Trophoblast cell (in vitro differentiated cells and primary cell): ENCODE measurements around the gene C1QTNF12.
A peak's percentile ranks its signal among the peaks of the same experiment; 100 is the strongest.

Experiments
- DNase-seq, 2 donors: peaks; one replicate each; pipeline ENCODE4 v3.0.0-alpha.2; 2016
- H2AFZ ChIP-seq: 2 replicates; pipeline ENCODE4 v1.6.1; 2013; ENCODE audit warnings: low read length, moderate library complexity, mild to moderate bottlenecking; ENCODE audit not compliant: insufficient read depth, poor library complexity
- H2AK5ac ChIP-seq: 2 replicates; pipeline ENCODE4 v1.6.1; 2013; ENCODE audit warnings: mild to moderate bottlenecking, low read length
- H2BK120ac ChIP-seq: 2 replicates; pipeline ENCODE4 v1.6.1; 2013; ENCODE audit warnings: low read length, mild to moderate bottlenecking, moderate library complexity; ENCODE audit not compliant: insufficient read depth, poor library complexity
- H2BK12ac ChIP-seq: 2 replicates; pipeline ENCODE4 v1.6.1; 2013; ENCODE audit warnings: mild to moderate bottlenecking, low read length, moderate library complexity
- H2BK5ac ChIP-seq: 2 replicates; pipeline ENCODE4 v1.6.1; 2013; ENCODE audit warnings: low read length, low read depth, moderate library complexity, mild to moderate bottlenecking; ENCODE audit not compliant: poor library complexity
- H3K14ac ChIP-seq: 2 replicates; pipeline ENCODE4 v1.6.1; 2013; ENCODE audit warnings: mild to moderate bottlenecking, low read length
- H3K18ac ChIP-seq: 2 replicates; pipeline ENCODE4 v1.6.1; 2013; ENCODE audit warnings: mild to moderate bottlenecking, low read length
- H3K23ac ChIP-seq: 2 replicates; pipeline ENCODE4 v1.6.1; 2013; ENCODE audit warnings: low read length
- H3K27ac ChIP-seq: 2 replicates; pipeline ENCODE4 v1.5.1; 2013; ENCODE audit warnings: low read depth, mild to moderate bottlenecking, inconsistent platforms, low read length, moderate library complexity
- H3K27me3 ChIP-seq: 2 replicates; pipeline ENCODE4 v1.6.1; 2013; ENCODE audit warnings: inconsistent platforms, mild to moderate bottlenecking, low read length, moderate library complexity; ENCODE audit not compliant: insufficient read depth
- H3K36me3 ChIP-seq, 2 experiments: 1 replicate in 1 of 2; 2 replicates in 1 of 2; pipeline ENCODE4 v1.6.1; 2013; ENCODE audit warnings: low read length in 2 of 2, mild to moderate bottlenecking in 2 of 2, moderate library complexity in 1 of 2; ENCODE audit not compliant: insufficient read depth in 2 of 2, control insufficient read depth in 1 of 2
- H3K4ac ChIP-seq: 2 replicates; pipeline ENCODE4 v1.6.1; 2013; ENCODE audit warnings: low read depth, mild to moderate bottlenecking, low read length, moderate library complexity
- H3K4me1 ChIP-seq, 2 experiments: 1 replicate in 1 of 2; 2 replicates in 1 of 2; pipeline ENCODE4 v1.6.1; 2013; ENCODE audit warnings: low read length in 2 of 2, mild to moderate bottlenecking in 2 of 2, moderate library complexity in 1 of 2; ENCODE audit not compliant: insufficient read depth in 2 of 2, control insufficient read depth in 1 of 2
- H3K4me2 ChIP-seq: 2 replicates; pipeline ENCODE4 v1.6.1; 2013; ENCODE audit warnings: inconsistent platforms, mild to moderate bottlenecking, low read length, moderate library complexity
- H3K4me3 ChIP-seq: 2 replicates; pipeline ENCODE4 v1.5.1; 2013; ENCODE audit warnings: mild to moderate bottlenecking, low read depth, low read length, inconsistent platforms
- H3K79me1 ChIP-seq: one replicate; pipeline ENCODE4 v1.6.1; 2013; ENCODE audit warnings: low read length
- H3K79me2 ChIP-seq: 2 replicates; pipeline ENCODE4 v1.6.1; 2013; ENCODE audit warnings: low read length, mild to moderate bottlenecking; ENCODE audit not compliant: control insufficient read depth, insufficient read depth, poor library complexity
- H3K9ac ChIP-seq: 2 replicates; pipeline ENCODE4 v1.6.1; 2013; ENCODE audit warnings: mild to moderate bottlenecking, low read length
- H3K9me3 ChIP-seq: 2 replicates; pipeline ENCODE4 v1.6.1; 2013; ENCODE audit warnings: low read depth, mild to moderate bottlenecking, control low read depth, inconsistent platforms, low read length; ENCODE audit not compliant: insufficient read depth
- H4K12ac ChIP-seq: 2 replicates; pipeline ENCODE4 v1.6.1; 2013; ENCODE audit warnings: low read depth, mild to moderate bottlenecking, low read length, moderate library complexity
- H4K8ac ChIP-seq: 2 replicates; pipeline ENCODE4 v1.6.1; 2013; ENCODE audit warnings: low read depth, mild to moderate bottlenecking, low read length, moderate library complexity
- H4K91ac ChIP-seq: one replicate; pipeline ENCODE4 v1.6.1; 2013; ENCODE audit warnings: low read depth, mild to moderate bottlenecking, low read length, moderate library complexity
- WGBS: extraction: QIAGEN DNeasy Blood & Tissue Kit; methylation state at CpG from one replicate; pipeline ENCODE4 v1.1.7; 2013; ENCODE audit warnings: missing lambda C conversion rate; ENCODE audit not compliant: insufficient read length, insufficient coverage; ENCODE audit errors: extremely low coverage; 5-methylcytosine and 5-hydroxymethylcytosine counted together

The C1QTNF12 gene

GRCh38 chr1:1291023-1291528, 44.6 kb upstream of the C1QTNF12 start:
- Histone ChIP-seq H4K91ac (no peak overlapping the region), H3K4me3 (no peak overlapping the region), H3K4me2 (no peak overlapping the region), H3K14ac (no peak overlapping the region), H2BK12ac (no peak overlapping the region), H3K27me3 (no peaks in the 10 kb centered on the region), H3K79me1 (no peaks in the 10 kb centered on the region), H3K4ac (no peak overlapping the region), H3K27ac (no peak overlapping the region), H2BK5ac (no peak overlapping the region), H2AFZ (no peak overlapping the region), H4K12ac (peak overlapping the region; percentile 9), H3K79me2 (no peaks in the 10 kb centered on the region), H2AK5ac (no peak overlapping the region), H3K23ac (no peak overlapping the region), H3K9ac (no peak overlapping the region), H3K18ac (no peak overlapping the region), H3K36me3 (peaks cover 20 to 28% of the 10 kb centered on the region in 2 experiments), H2BK120ac (no peak overlapping the region), H3K9me3 (peaks cover 2% of the 10 kb centered on the region), H3K4me1 (no peaks in the 10 kb centered on the region), H4K8ac (no peak overlapping the region)
- no peak for DNase-seq
- WGBS: no CpG with 5 or more reads among the region's 28 CpGs

- H3K9me3 ChIP-seq: peaks cover 2% of the 10 kb centered on the region
- H3K4me3 ChIP-seq: no peak overlapping the region
- no peak overlapping the region for H3K14ac ChIP-seq
- no peak overlapping the region for H4K91ac ChIP-seq
- H3K36me3 ChIP-seq: peaks cover 13 to 20% of the 10 kb centered on the region in 2 experiments
- no peaks in the 10 kb centered on the region for H3K27me3 ChIP-seq
- no peak overlapping the region for H2AK5ac ChIP-seq
- no peak overlapping the region for H3K9ac ChIP-seq
- no peak overlapping the region for H4K8ac ChIP-seq
- H2BK12ac ChIP-seq: no peak overlapping the region
- H3K4ac ChIP-seq: no peak overlapping the region
- H3K4me1 ChIP-seq: no peaks in the 10 kb centered on the region
- H2AFZ ChIP-seq: no peak overlapping the region
- no peak overlapping the region for H3K27ac ChIP-seq
- H4K12ac ChIP-seq: no peak overlapping the region
- no peaks in the 10 kb centered on the region for H3K79me2 ChIP-seq
- no peak overlapping the region for H2BK120ac ChIP-seq
- no CpG with 5 or more reads among the region's 15 CpGs for WGBS
- H3K18ac ChIP-seq: no peak overlapping the region
- DNase-seq: peak; percentile 67 to 82
- no peak overlapping the region for H3K4me2 ChIP-seq
- no peak overlapping the region for H2BK5ac ChIP-seq
- H3K23ac ChIP-seq: no peak overlapping the region
- no peaks in the 10 kb centered on the region for H3K79me1 ChIP-seq
These were observed 43.8 kb upstream of the C1QTNF12 start for GRCh38 chr1:1290238-1290731.

- H2BK120ac ChIP-seq: no peak overlapping the region
- H4K12ac ChIP-seq: no peak overlapping the region
- H3K9ac ChIP-seq: no peak overlapping the region
- peaks cover 5% of the 10 kb centered on the region for H3K9me3 ChIP-seq
- H4K8ac ChIP-seq: no peak overlapping the region
- no peaks in the 10 kb centered on the region for H3K36me3 ChIP-seq
- H4K91ac ChIP-seq: no peak overlapping the region
- H3K27ac ChIP-seq: no peak overlapping the region
- no peaks in the 10 kb centered on the region for H3K79me1 ChIP-seq
- no peak overlapping the region for H3K23ac ChIP-seq
- no peak overlapping the region for H3K18ac ChIP-seq
- DNase-seq: no peak
- no peaks in the 10 kb centered on the region for H3K79me2 ChIP-seq
- H2AK5ac ChIP-seq: no peak overlapping the region
- H3K4me1 ChIP-seq: no peaks in the 10 kb centered on the region
- H2AFZ ChIP-seq: no peak overlapping the region
- no peak overlapping the region for H3K4me3 ChIP-seq
- no peaks in the 10 kb centered on the region for H3K27me3 ChIP-seq
- no peak overlapping the region for H3K4me2 ChIP-seq
- no peak overlapping the region for H2BK5ac ChIP-seq
- no peak overlapping the region for H3K14ac ChIP-seq
- H3K4ac ChIP-seq: no peak overlapping the region
- WGBS: no CpG with 5 or more reads among the region's 46 CpGs
- no peak overlapping the region for H2BK12ac ChIP-seq
These were observed 41.0 kb upstream of the C1QTNF12 start for GRCh38 chr1:1287288-1288110.

- H3K36me3 ChIP-seq: no peaks in the 10 kb centered on the region
- no peak overlapping the region for H4K8ac ChIP-seq
- no peak overlapping the region for H3K4ac ChIP-seq
- H3K23ac ChIP-seq: no peak overlapping the region
- H2BK5ac ChIP-seq: no peak overlapping the region
- no peaks in the 10 kb centered on the region for H3K4me1 ChIP-seq
- no peaks in the 10 kb centered on the region for H3K27me3 ChIP-seq
- H3K14ac ChIP-seq: no peak overlapping the region
- no peak overlapping the region for H4K12ac ChIP-seq
- H2BK120ac ChIP-seq: no peak overlapping the region
- H3K9ac ChIP-seq: no peak overlapping the region
- no peak overlapping the region for H3K27ac ChIP-seq
- no peak overlapping the region for H2AFZ ChIP-seq
- no peak overlapping the region for H2BK12ac ChIP-seq
- no peak overlapping the region for H3K4me2 ChIP-seq
- H3K18ac ChIP-seq: no peak overlapping the region
- no peak overlapping the region for H3K4me3 ChIP-seq
- H4K91ac ChIP-seq: no peak overlapping the region
- no peak for DNase-seq
- no peak overlapping the region for H2AK5ac ChIP-seq
- H3K9me3 ChIP-seq: peaks cover 10% of the 10 kb centered on the region
- no CpG with 5 or more reads among the region's 50 CpGs for WGBS
- no peaks in the 10 kb centered on the region for H3K79me2 ChIP-seq
- H3K79me1 ChIP-seq: no peaks in the 10 kb centered on the region
These were observed 40.1 kb upstream of the C1QTNF12 start for GRCh38 chr1:1286313-1287261.
